Measurements from ENCODE around the gene SNAP25.

Gene SNAP25

GRCh38 chr20:10218536-10219451, at the start of gene SNAP25:
SNAP25 (plus strand) TSS chr20:10218830; CDS start chr20:10275492, 56,662 bp downstream.
- no peak for TF ChIP-seq CTCF (IDR thresholded peaks at IDR 0.05; ENCODE audit: low read depth, low read length, missing control alignments)
- no peak within 1 kb of the TSS; the same call in 1 of the 2 replicates for H3K4me3 ChIP-seq (replicated peaks; ENCODE audit: low read depth, low read length)
- DNase-seq (ENCODE audit: extremely low read depth, low read depth): no peak

GRCh38 chr20:10169752-10170151, 48.9 kb upstream of the SNAP25 start:
- DNase-seq (ENCODE audit: extremely low read depth, low read depth): no peak
- no peak overlapping the region for H3K4me3 ChIP-seq (replicated peaks; ENCODE audit: low read depth, low read length)
- no peak for TF ChIP-seq CTCF (IDR thresholded peaks at IDR 0.05; ENCODE audit: low read depth, low read length, missing control alignments)

- no peak overlapping the region for H3K4me3 ChIP-seq (replicated peaks; ENCODE audit: low read depth, low read length)
- DNase-seq (ENCODE audit: extremely low read depth, low read depth): no peak
- no peak for TF ChIP-seq CTCF (IDR thresholded peaks at IDR 0.05; ENCODE audit: low read depth, low read length, missing control alignments)
Observed at GRCh38 chr20:10170261-10170660, 48.4 kb upstream of the SNAP25 start.

- DNase-seq (ENCODE audit: extremely low read depth, low read depth): peak; percentile 10
- TF ChIP-seq CTCF (IDR thresholded peaks at IDR 0.05; ENCODE audit: low read depth, low read length, missing control alignments): no peak
- H3K4me3 ChIP-seq (replicated peaks; ENCODE audit: low read depth, low read length): peak overlapping the region; percentile 36
Observed at GRCh38 chr20:10171864-10172751, 46.5 kb upstream of the SNAP25 start.

GRCh38 chr20:10172998-10173655, 45.5 kb upstream of the SNAP25 start:
- H3K4me3 ChIP-seq (replicated peaks; ENCODE audit: low read depth, low read length): no peak overlapping the region
- TF ChIP-seq CTCF (IDR thresholded peaks at IDR 0.05; ENCODE audit: low read depth, low read length, missing control alignments): no peak
- DNase-seq (ENCODE audit: extremely low read depth, low read depth): no peak

- no peak for TF ChIP-seq CTCF (IDR thresholded peaks at IDR 0.05; ENCODE audit: low read depth, low read length, missing control alignments)
- DNase-seq (ENCODE audit: extremely low read depth, low read depth): no peak
- H3K4me3 ChIP-seq (replicated peaks; ENCODE audit: low read depth, low read length): no peak overlapping the region
Observed at GRCh38 chr20:10174400-10174799, 44.2 kb upstream of the SNAP25 start.

Measured in HFF-Myc (cell line).